Right lobe of liver (tissue), 4 donors: ENCODE data around the gene HACD1.

Experiments used
- POLR2A ChIP-seq: fragments of 450-650 bp; IDR thresholded peaks from one replicate; pipeline ENCODE4 v1.6.1; 2017; ENCODE audit warnings: antibody characterized with exemption, mild to moderate bottlenecking
- TF ChIP-seq, protein P1 (sequence below), 4 donors: fragments of 200-600 bp in 3 of 4; fragments of 450-650 bp in 1 of 4; IDR thresholded peaks; one replicate each; pipeline versions ENCODE4 v1.5.1 to v1.8.0; 2016 to 2022; ENCODE audit warnings: antibody characterized with exemption in 4 of 4, mild to moderate bottlenecking in 2 of 4
- donor health status: DM: no; HTN: no; CAD: no.
- donor health status: DM: no; HTN: no; CAD: no.
- donor health status: DM: no; HTN: yes; CAD: no.

DNA sequence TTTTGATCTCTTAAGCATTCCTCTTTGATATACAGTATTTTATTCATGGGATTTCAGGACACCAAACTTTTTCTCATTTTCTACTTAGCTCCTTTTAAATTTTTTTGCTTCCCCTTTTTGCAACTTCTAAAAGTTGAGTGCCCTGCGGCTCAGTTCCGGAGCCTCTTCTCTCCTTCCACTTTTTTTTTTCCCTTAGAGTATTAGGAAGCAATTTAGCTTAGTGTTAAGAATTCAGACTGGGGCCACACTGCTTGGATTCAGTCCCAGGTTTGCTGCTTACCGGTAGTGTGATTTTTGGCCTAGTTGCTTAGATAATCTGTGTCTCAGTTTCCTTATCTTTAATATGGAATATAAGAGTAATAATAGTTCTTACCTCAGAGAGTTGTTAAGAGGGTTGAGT lies 30.2 kb upstream of the HACD1 start:
- TF ChIP-seq, protein P1, sequence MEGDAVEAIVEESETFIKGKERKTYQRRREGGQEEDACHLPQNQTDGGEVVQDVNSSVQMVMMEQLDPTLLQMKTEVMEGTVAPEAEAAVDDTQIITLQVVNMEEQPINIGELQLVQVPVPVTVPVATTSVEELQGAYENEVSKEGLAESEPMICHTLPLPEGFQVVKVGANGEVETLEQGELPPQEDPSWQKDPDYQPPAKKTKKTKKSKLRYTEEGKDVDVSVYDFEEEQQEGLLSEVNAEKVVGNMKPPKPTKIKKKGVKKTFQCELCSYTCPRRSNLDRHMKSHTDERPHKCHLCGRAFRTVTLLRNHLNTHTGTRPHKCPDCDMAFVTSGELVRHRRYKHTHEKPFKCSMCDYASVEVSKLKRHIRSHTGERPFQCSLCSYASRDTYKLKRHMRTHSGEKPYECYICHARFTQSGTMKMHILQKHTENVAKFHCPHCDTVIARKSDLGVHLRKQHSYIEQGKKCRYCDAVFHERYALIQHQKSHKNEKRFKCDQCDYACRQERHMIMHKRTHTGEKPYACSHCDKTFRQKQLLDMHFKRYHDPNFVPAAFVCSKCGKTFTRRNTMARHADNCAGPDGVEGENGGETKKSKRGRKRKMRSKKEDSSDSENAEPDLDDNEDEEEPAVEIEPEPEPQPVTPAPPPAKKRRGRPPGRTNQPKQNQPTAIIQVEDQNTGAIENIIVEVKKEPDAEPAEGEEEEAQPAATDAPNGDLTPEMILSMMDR (IDR thresholded peaks at IDR 0.05), result no peak
- no peak for TF ChIP-seq POLR2A
